Measurements from ENCODE around the gene ARHGAP29.

DNA sequence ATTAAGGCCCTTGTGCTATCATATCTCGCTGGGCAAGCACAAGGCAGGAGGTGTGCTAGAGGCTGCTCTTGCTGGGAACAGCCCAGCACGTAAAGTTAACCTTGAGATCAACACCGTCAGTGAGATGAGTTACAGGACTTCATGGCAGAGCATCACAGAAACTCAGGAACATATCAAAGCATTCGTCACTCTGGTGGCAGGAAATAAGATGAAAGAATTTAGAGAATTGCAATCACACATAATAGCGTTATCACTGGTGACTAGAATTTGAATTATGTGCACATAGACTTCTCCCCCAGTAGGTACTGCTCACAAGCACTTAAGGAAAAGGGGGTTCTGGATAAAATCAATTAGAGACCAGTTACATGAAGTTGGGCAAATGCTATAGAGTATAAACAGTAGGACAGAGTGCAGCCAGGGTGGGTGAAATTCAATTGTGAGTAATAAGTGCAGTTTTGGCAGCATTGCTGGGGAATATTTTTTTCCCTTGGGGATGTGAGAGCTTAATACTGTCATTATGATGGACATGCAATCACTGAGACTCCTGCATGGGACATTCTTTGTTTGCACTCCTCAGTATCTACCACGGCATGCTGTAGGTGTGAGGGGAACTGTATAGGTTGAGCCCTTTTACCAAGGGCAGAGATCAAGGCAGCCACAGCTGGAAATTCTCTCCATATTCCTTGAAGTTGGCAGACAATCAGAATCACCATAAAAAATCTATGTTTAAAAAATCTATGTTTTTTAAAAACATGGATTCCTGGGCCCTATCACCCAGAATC lies 44.2 kb upstream of the ARHGAP29 start:
- no peak for TF ChIP-seq EP300 (IDR thresholded peaks at IDR 0.05)
- TF ChIP-seq, protein P1, sequence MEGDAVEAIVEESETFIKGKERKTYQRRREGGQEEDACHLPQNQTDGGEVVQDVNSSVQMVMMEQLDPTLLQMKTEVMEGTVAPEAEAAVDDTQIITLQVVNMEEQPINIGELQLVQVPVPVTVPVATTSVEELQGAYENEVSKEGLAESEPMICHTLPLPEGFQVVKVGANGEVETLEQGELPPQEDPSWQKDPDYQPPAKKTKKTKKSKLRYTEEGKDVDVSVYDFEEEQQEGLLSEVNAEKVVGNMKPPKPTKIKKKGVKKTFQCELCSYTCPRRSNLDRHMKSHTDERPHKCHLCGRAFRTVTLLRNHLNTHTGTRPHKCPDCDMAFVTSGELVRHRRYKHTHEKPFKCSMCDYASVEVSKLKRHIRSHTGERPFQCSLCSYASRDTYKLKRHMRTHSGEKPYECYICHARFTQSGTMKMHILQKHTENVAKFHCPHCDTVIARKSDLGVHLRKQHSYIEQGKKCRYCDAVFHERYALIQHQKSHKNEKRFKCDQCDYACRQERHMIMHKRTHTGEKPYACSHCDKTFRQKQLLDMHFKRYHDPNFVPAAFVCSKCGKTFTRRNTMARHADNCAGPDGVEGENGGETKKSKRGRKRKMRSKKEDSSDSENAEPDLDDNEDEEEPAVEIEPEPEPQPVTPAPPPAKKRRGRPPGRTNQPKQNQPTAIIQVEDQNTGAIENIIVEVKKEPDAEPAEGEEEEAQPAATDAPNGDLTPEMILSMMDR (IDR thresholded peaks at IDR 0.05), result no peak

Measured in sigmoid colon (tissue), 4 donors.